ENCODE data around the gene DPCD. TPM values are rescaled to one million over a fixed set of nuclear protein-coding genes. Genes with fewer than 3 reads are reported as not detected.

DPCD gene
- total and polyA plus RNA-seq, 10 of the 15 experiments (the other 5 are each of a cell fraction or from before 2014, with no cell fraction given), result 9.7 to 50.9 (median 26.3) TPM

- Histone ChIP-seq H2AFZ (ENCODE audit: control insufficient read depth, low read depth, low read length) (no peak overlapping the region), H3K9me3 (replicated peaks; ENCODE audit: control insufficient read depth, insufficient read depth, low read length) (no peaks in the 10 kb centered on the region), H3K4me3 (no peak overlapping the region), H3K4me2 (ENCODE audit: control insufficient read depth, insufficient read depth) (no peak overlapping the region), H3K79me2 (ENCODE audit: control insufficient read depth, insufficient read depth, low read length) (no peaks in the 10 kb centered on the region), H4K20me1 (ENCODE audit: control insufficient read depth, insufficient read depth) (no peaks in the 10 kb centered on the region), H3K36me3 (ENCODE audit: control insufficient read depth in 2 of 2, insufficient read depth in 2 of 2, low read length in 1 of 2) (peaks cover 7 to 12% of the 10 kb centered on the region in 2 experiments), H3K4me1 (ENCODE audit: control insufficient read depth, insufficient read depth, low read length) (peaks cover 19% of the 10 kb centered on the region), H3K27me3 (replicated peaks in 1 of 2; ENCODE audit: control insufficient read depth in 2 of 2, insufficient read depth in 2 of 2, low read length in 1 of 2) (no peaks in the 10 kb centered on the region), H3K9ac (ENCODE audit: control insufficient read depth, insufficient read depth, low read length) (no peak overlapping the region), H3K27ac (ENCODE audit: control insufficient read depth, insufficient read depth) (no peak overlapping the region)
- ChIA-PET POLR2A (no interaction called here), CTCF (interaction anchor here (0.6 to 4.2 kb wide), 4 partner anchors 13 to 167 kb away, joined by 3 to 38 read pairs (median 7); partner anchors contain the start of gene NPM3), SMC1A (ENCODE audit: uncharacterized antibody, unreplicated experiment) (interaction anchor here (1.4 to 1.9 kb wide), 2 partner anchors 55 to 166 kb away, joined by 3 to 9 read pairs; no protein-coding TSS in a partner anchor), RAD21 (ENCODE audit: unreplicated experiment) (interaction anchor here (3.6 kb wide), 1 partner anchor 12 kb away, joined by 17 read pairs; no protein-coding TSS in a partner anchor)
- BruUV-seq (replicated peaks), result no TSS peak
- no peak for DNase-seq (ENCODE audit: low read depth, low spot score)
- FAIRE-seq, result no peak
- intact Hi-C loops (cut with micrococcal nuclease; ENCODE audit: unreplicated experiment), result no loop called here
- WGBS (ENCODE audit: insufficient coverage, insufficient replicate concordance, low lambda C conversion rate, missing lambda C conversion rate), result 96% methylated on average over 5 of the region's 5 CpGs
- no peak for ATAC-seq
- in situ Hi-C loops (cut with MboI), result no loop called here
- TF ChIP-seq, protein P1, sequence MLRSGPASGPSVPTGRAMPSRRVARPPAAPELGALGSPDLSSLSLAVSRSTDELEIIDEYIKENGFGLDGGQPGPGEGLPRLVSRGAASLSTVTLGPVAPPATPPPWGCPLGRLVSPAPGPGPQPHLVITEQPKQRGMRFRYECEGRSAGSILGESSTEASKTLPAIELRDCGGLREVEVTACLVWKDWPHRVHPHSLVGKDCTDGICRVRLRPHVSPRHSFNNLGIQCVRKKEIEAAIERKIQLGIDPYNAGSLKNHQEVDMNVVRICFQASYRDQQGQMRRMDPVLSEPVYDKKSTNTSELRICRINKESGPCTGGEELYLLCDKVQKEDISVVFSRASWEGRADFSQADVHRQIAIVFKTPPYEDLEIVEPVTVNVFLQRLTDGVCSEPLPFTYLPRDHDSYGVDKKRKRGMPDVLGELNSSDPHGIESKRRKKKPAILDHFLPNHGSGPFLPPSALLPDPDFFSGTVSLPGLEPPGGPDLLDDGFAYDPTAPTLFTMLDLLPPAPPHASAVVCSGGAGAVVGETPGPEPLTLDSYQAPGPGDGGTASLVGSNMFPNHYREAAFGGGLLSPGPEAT (IDR thresholded peaks at IDR 0.05; ENCODE audit: low read depth), result no peak
- no peak for TF ChIP-seq SUPT20H (IDR thresholded peaks at IDR 0.05; ENCODE audit: borderline replicate concordance, control insufficient read depth, low read depth, low read length)
- TF ChIP-seq SUZ12 (IDR thresholded peaks at IDR 0.05; ENCODE audit: unreplicated experiment), result no peak
- no peak for TF ChIP-seq CHD1 (IDR thresholded peaks at IDR 0.05; ENCODE audit: low read depth, low read length)
- no peak for TF ChIP-seq MTA3 (IDR thresholded peaks at IDR 0.05; ENCODE audit: borderline replicate concordance, low read length)
- no peak for TF ChIP-seq NFYA (IDR thresholded peaks at IDR 0.05; ENCODE audit: borderline replicate concordance, low read depth, low read length)
- no peak for TF ChIP-seq SMC3 (IDR thresholded peaks at IDR 0.05; ENCODE audit: borderline replicate concordance, low read length)
- no peak for TF ChIP-seq CREM (IDR thresholded peaks at IDR 0.05; ENCODE audit: low read depth)
- no peak for TF ChIP-seq SMAD1 (IDR thresholded peaks at IDR 0.05; ENCODE audit: low read depth, partially characterized antibody)
- no peak for TF ChIP-seq IRF5 (IDR thresholded peaks at IDR 0.05; ENCODE audit: borderline replicate concordance)
- TF ChIP-seq, protein P2, sequence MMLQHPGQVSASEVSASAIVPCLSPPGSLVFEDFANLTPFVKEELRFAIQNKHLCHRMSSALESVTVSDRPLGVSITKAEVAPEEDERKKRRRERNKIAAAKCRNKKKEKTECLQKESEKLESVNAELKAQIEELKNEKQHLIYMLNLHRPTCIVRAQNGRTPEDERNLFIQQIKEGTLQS (IDR thresholded peaks at IDR 0.05; ENCODE audit: borderline replicate concordance, extremely low read depth, low read depth, low read length), result no peak
- TF ChIP-seq, protein P3, sequence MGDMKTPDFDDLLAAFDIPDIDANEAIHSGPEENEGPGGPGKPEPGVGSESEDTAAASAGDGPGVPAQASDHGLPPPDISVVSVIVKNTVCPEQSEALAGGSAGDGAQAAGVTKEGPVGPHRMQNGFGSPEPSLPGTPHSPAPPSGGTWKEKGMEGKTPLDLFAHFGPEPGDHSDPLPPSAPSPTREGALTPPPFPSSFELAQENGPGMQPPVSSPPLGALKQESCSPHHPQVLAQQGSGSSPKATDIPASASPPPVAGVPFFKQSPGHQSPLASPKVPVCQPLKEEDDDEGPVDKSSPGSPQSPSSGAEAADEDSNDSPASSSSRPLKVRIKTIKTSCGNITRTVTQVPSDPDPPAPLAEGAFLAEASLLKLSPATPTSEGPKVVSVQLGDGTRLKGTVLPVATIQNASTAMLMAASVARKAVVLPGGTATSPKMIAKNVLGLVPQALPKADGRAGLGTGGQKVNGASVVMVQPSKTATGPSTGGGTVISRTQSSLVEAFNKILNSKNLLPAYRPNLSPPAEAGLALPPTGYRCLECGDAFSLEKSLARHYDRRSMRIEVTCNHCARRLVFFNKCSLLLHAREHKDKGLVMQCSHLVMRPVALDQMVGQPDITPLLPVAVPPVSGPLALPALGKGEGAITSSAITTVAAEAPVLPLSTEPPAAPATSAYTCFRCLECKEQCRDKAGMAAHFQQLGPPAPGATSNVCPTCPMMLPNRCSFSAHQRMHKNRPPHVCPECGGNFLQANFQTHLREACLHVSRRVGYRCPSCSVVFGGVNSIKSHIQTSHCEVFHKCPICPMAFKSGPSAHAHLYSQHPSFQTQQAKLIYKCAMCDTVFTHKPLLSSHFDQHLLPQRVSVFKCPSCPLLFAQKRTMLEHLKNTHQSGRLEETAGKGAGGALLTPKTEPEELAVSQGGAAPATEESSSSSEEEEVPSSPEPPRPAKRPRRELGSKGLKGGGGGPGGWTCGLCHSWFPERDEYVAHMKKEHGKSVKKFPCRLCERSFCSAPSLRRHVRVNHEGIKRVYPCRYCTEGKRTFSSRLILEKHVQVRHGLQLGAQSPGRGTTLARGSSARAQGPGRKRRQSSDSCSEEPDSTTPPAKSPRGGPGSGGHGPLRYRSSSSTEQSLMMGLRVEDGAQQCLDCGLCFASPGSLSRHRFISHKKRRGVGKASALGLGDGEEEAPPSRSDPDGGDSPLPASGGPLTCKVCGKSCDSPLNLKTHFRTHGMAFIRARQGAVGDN (IDR thresholded peaks at IDR 0.05), result no peak
- no peak for TF ChIP-seq PKNOX1 (IDR thresholded peaks at IDR 0.05)
Observed at GRCh38 chr10:101615525-101616116, 27.5 kb downstream of the DPCD start.

All from GM12878 (cell line).